ENCODE data around the gene CFAP57. TPM values are rescaled to one million over a fixed set of nuclear protein-coding genes. Genes with fewer than 3 reads are reported as not detected.
A peak's percentile ranks its signal among the peaks of the same experiment; 100 is the strongest.

CFAP57 gene
- total RNA-seq, 4 donors from 2014 or later: 2.1 to 5.6 (median 4.1) TPM

GRCh38 chr1:43293896-43294760 lies 122.0 kb downstream of the CFAP57 start:
- Histone ChIP-seq H3K4me1 (peaks cover 63 to 78% of the 10 kb centered on the region in 2 donors), H3K27me3 (no peaks in the 10 kb centered on the region), H3K36me3 (no peaks in the 10 kb centered on the region), H3K27ac (peak overlapping the region; percentile 96 to 100 (median 97)), H3K9me3 (no peaks in the 10 kb centered on the region), H3K4me3 (replicated peaks in 1 of 3) (no peak overlapping the region)
- DNase-seq: peak; percentile 55 to 58
- WGBS, 2 donors: 64 to 69% methylated on average over 7 of the region's 7 CpGs
- intact Hi-C loops (cut with DNase I): no loop called here
- TF ChIP-seq POLR2A (IDR thresholded peaks at IDR 0.05) (peak in 1 of 2 donors; percentile 57), CTCF (IDR thresholded peaks at IDR 0.05) (no peak)

DNA sequence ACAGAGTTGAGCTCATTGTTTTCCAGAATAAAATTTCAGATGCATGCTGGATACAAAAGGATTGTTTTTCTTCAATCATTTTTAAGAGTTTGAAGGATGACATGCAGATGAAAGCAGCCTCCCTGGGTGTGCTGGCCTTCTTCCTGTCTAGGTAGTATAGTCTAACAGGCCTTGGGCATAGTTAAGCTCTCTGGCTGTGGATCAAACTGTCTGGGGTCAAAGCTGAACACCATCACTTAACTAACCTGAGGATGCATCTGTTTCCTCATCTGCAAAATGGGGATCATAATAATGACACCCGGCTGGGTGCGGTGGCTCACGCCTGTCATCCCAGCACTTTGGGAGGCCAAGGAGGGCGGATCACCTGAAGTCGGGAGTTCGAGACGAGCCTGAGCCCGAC lies 122.6 kb downstream of the CFAP57 start:
- H3K27me3 ChIP-seq: no peaks in the 10 kb centered on the region
- DNase-seq: no peak

DNA sequence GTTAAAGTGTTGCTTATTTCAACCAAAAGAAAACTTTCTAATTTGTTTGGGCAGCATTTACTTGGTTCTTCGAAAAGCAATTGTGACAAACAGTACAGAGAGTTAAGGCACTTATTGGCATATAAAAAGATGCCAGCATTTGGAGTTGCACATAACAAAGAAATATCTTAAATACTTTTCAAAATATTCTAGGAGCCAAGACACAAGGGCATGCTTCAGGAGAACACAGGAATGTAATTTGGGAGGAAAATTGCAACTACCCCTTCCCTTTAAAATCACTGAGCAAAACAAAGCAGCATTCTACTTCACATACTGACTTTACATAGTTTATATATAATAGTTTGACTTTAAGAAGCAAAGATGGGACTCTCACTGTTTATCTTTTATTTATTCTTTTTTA lies 124.1 kb downstream of the CFAP57 start:
- H3K27ac ChIP-seq: peak overlapping the region; percentile 96 to 100 (median 97)
- no peaks in the 10 kb centered on the region for H3K9me3 ChIP-seq
- TF ChIP-seq CTCF (IDR thresholded peaks at IDR 0.05) (no peak), POLR2A (IDR thresholded peaks at IDR 0.05) (no peak)
- peaks cover 80 to 90% of the 10 kb centered on the region in 2 donors for H3K4me1 ChIP-seq
- no peak overlapping the region for H3K4me3 ChIP-seq (replicated peaks in 1 of 3)
- intact Hi-C loops (cut with DNase I): no loop called here
- H3K36me3 ChIP-seq: no peaks in the 10 kb centered on the region
- H3K27me3 ChIP-seq: no peaks in the 10 kb centered on the region
- DNase-seq: no peak
- WGBS, 2 donors: 17 to 24% methylated on average over 1 of the region's 1 CpG

More for the DNA sequence above, 122.6 kb downstream of the CFAP57 start:
- no peak for TF ChIP-seq CTCF (IDR thresholded peaks at IDR 0.05)
- no peak for TF ChIP-seq POLR2A (IDR thresholded peaks at IDR 0.05)
- intact Hi-C loops (cut with DNase I): no loop called here
- no peaks in the 10 kb centered on the region for H3K9me3 ChIP-seq
- H3K4me1 ChIP-seq: peaks cover 70 to 85% of the 10 kb centered on the region in 2 donors
- H3K27ac ChIP-seq: peak overlapping the region; percentile 96 to 100 (median 97)
- 74 to 78% methylated on average over 8 of the region's 8 CpGs for WGBS, 2 donors
- no peaks in the 10 kb centered on the region for H3K36me3 ChIP-seq
- H3K4me3 ChIP-seq (replicated peaks in 1 of 3): no peak overlapping the region

GRCh38 chr1:43298055-43298454 lies 125.9 kb downstream of the CFAP57 start:
- Histone ChIP-seq H3K36me3 (no peaks in the 10 kb centered on the region), H3K27ac (peak overlapping the region; percentile 97 to 100 (median 97)), H3K4me1 (peaks cover 89 to 94% of the 10 kb centered on the region in 2 donors), H3K27me3 (no peaks in the 10 kb centered on the region), H3K4me3 (replicated peaks in 1 of 3) (no peak overlapping the region), H3K9me3 (no peaks in the 10 kb centered on the region)
- WGBS, 2 donors: 95 to 96% methylated on average over 1 of the region's 1 CpG
- TF ChIP-seq CTCF (IDR thresholded peaks at IDR 0.05) (no peak), POLR2A (IDR thresholded peaks at IDR 0.05) (no peak)
- no peak for DNase-seq
- intact Hi-C loops (cut with DNase I): no loop called here

DNA sequence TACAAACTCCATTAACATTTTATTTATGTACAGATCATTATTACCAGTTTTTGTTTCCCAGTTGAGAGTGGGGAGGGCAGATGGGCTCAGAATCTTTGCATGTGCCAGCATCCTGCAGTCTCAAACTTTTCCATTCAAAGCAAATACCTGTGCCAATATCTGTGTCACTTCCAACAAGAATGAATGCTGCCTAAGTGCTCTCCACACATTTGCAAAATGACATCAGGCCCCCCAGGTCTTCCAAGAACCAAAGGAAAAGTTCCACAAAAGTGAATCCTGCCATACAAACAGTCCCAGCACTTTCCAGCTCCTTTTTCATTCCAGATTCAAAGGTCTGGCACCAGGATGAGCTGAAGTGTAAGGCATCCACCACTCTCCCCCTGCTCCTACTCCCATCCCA lies 127.0 kb downstream of the CFAP57 start:
- H3K27ac ChIP-seq: peak overlapping the region; percentile 97 to 100 (median 97)
- no peaks in the 10 kb centered on the region for H3K9me3 ChIP-seq
- no peak overlapping the region for H3K4me3 ChIP-seq (replicated peaks in 1 of 3)
- peak; percentile 56 to 70 for DNase-seq
- H3K27me3 ChIP-seq: no peaks in the 10 kb centered on the region
- H3K4me1 ChIP-seq: peaks cover 89 to 94% of the 10 kb centered on the region in 2 donors
- TF ChIP-seq POLR2A (IDR thresholded peaks at IDR 0.05) (peak in 1 of 2 donors; percentile 74), CTCF (IDR thresholded peaks at IDR 0.05) (no peak)
- H3K36me3 ChIP-seq: no peaks in the 10 kb centered on the region
- intact Hi-C loops (cut with DNase I): no loop called here
